Stimulated activated CD8-positive, alpha-beta memory T cell treated with anti-CD3 and anti-CD28 coated beads, Interleukin-12 subunit alpha, Interleukin-12 subunit beta, amount 100 ng/mL, for 1 hour (primary cell): ENCODE measurements around the gene NOTUM.
"Not testable (repeated sequence)": the region's sequence is repeated elsewhere in the genome, so short reads cannot be mapped to it uniquely, and the experiment has no call there.

Experiments used
- DNase-seq: peaks from one replicate; pipeline ENCODE4 v3.0.0-alpha.2; 2020; ENCODE audit warnings: low read depth

NOTUM gene

GRCh38 chr17:81996232-81996756 lies 35.3 kb upstream of the NOTUM start:
- no peak for DNase-seq

- no peak for DNase-seq
Measured at GRCh38 chr17:81995463-81996231, 34.7 kb upstream of the NOTUM start.

GRCh38 chr17:81994593-81995462 lies 33.8 kb upstream of the NOTUM start:
- no peak for DNase-seq

- no peak for DNase-seq
Measured at GRCh38 chr17:81993729-81994592, 33.0 kb upstream of the NOTUM start.

GRCh38 chr17:81992306-81993102 lies 31.5 kb upstream of the NOTUM start:
- no peak for DNase-seq

GRCh38 chr17:81991684-81992305 lies 30.8 kb upstream of the NOTUM start:
- no peak for DNase-seq

- no peak for DNase-seq
Measured at GRCh38 chr17:81990836-81991683, 30.1 kb upstream of the NOTUM start.

- DNase-seq = no peak
Measured at GRCh38 chr17:81987161-81987770, 26.3 kb upstream of the NOTUM start.

GRCh38 chr17:81986606-81987005 lies 25.6 kb upstream of the NOTUM start:
- no peak for DNase-seq

- no peak for DNase-seq
Measured at GRCh38 chr17:81984773-81985410, 23.9 kb upstream of the NOTUM start.

GRCh38 chr17:81983639-81984373 lies 22.8 kb upstream of the NOTUM start:
- DNase-seq = no peak

- no peak for DNase-seq
Measured at GRCh38 chr17:81983011-81983638, 22.1 kb upstream of the NOTUM start.

GRCh38 chr17:81981511-81981910 lies 20.5 kb upstream of the NOTUM start:
- not testable (repeated sequence) for DNase-seq

- no peak for DNase-seq
Measured at GRCh38 chr17:81980707-81981343, 19.8 kb upstream of the NOTUM start.

- no peak for DNase-seq
Measured at GRCh38 chr17:81980122-81980521, 19.1 kb upstream of the NOTUM start.

GRCh38 chr17:81978524-81979298 lies 17.7 kb upstream of the NOTUM start:
- DNase-seq = no peak
